ENCODE results near the gene GALNT16.

The GALNT16 gene

DNA sequence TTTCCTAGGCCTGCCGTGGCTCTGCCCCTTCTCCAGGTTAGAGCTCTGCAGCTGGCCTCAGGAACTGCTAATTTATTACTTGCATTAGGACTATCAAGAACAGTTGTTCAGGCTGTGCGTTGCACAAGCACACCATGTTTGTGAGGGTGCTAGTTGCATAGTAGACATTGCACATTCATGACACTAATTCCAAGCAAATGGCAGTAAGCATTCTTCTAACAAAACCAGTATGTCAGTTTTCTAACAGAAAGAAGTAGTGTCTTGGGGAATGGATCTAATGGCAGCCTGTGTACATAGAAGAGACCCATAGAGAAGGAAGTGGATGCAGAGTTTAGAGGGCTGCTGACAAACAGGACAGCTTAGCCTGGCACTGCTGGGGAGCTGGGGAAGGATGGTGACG, 84.2 kb downstream of the GALNT16 start:
- no peak for DNase-seq

DNA sequence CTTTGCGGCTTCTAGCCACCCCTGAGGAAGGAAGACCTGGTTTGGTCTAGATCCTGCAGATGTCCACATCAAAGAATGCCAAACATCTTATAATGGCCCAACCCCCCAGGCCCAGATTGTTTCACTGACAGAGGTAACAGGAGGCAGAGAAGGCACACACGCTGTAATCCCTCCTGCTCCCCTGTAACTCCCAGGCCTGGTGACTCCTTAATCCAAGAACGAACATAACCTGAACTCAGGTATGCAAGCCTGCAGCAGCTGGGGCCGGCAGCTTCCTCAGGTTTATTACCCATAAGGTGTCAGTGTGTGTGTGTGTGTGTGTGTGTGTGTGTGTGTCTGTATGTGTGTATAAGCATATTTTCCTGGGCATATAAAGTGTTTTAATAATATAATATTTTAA, 85.4 kb downstream of the GALNT16 start:
- no peak for DNase-seq

DNA sequence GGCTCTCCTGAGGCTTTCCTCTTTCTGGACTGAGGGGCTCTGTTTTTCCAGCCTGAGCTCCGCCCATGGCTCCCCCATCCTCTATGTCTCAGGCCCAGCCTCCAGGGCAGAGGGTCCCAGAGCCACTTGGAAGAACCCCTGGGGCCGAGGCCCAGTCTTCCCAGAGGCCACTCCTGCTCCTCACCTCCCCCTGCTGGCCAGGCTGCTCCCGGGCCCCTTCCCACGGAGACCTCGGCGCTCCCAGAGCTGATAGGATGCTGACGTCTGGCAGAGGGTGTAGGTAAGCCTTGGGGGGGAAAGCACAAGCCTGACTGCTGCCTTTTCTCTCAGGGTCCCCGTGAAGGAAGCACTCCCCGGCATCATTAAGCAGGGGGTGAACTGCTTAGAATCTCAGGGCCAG, 86.8 kb downstream of the GALNT16 start:
- no peak for DNase-seq

DNA sequence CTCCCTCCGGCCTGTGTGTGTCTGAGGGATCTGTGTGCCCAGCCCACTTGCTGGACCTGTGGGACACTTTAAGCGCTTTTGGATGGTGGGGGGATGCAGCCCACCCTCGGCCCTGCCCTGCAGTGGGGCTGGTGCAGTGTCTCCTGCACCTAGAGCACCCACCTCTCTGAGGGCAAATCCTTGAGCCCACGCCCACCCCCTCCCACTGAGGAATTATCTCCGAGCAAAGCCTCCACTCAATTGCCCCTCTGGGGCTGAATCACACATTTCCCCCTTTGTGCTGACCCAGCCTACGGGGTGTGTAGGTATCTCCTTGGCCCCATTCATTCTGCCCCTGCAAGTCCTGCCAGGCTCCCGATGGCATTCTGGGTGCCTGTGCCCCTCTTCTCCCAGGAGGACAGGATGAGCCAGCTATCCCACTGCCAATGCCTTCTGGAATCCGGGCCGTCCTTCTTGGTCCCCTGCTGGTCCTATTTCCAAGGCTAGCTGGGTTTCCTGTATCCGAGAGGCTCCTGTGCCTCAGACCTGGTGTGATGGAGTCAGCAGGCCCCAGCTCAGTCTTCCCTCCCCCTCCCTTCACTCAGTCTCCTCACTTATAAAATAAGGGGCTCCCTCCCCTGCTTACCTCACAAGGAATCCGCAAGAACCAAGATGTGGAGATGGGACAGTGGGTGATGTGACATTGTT, 89.3 kb downstream of the GALNT16 start:
- no peak for DNase-seq

DNA sequence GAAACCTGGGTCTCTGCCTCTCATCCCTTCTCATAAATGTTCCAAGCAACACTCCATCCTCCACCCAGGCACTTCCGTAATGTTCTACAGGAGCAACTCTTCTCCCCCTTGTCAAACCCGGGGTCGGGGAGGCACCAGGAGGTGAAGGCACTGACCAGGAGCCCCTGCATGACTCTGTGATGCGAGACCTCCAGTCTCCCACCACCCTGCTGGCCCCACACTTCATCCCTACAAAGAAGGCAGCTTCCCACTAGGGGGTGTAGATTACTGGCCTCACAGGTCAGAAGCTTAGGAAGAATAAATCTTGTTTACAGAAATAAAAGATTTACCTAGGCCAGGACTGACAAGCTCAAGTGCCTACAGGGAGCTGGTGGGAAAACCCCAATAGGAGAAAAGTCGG, 90.9 kb downstream of the GALNT16 start:
- no peak for DNase-seq

- DNase-seq: no peak
These were observed 91.4 kb downstream of the GALNT16 start for GRCh38 chr14:69351385-69351784.

DNA sequence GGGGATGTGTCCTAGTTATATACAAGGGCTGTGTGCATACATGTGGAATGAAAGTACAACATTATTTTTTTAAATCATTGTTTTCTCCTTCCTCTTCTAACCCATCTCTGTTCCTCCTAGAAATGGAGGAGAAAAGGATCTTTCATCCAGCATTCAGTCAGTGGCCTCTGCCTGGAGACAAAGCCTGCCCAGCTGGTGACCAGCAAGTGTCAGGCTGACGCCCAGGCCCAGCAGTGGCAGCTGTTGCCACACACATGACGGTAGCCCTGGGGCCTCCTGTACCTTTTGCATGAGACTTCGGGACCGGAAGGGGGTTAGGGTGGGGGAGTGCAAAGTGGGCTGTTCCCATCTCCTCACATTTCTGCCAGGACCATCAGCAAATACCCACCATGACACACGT, 92.0 kb downstream of the GALNT16 start:
- no peak for DNase-seq

GRCh38 chr14:69353168-69353567, 93.2 kb downstream of the GALNT16 start:
- DNase-seq: no peak

DNA sequence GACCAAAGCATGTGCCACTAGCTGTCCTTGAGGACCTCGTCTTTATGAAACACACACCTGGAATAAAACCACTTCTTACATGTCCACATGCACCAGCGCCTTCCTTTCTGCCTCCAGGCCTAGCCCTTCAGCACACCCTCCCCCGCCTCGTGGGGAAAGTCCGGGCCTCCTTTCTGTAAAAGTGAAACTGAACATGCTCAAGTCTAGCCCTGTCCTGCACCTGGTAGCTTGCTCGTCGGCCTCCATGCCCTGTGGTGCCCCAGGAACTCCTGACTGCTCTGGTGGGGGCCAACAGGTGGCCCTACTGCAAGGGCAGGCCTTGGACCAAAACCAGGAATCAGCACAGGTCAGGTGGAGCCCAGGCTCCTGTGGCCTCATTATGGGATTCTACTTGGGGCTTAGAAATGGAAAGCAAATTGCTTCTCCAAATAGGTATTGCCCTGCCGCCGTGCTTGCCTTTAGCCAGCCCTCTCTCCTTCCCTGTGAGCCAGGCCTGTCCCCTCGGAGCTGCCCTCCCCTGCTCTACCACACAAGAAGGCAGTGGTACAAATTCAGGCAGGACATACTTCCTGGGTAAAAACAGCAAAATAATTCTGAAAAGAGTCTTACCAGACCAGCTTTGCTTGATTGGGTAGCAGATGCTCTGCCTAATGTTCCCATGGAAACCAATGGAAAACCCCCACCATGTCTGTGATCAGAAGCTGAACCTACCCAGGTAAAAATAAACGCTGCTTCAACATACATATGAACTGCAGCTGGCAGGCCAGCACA, 94.6 kb downstream of the GALNT16 start:
- DNase-seq: peak; percentile 72

- DNase-seq: no peak
These were observed 95.2 kb downstream of the GALNT16 start for GRCh38 chr14:69355154-69355597.

- no peak for DNase-seq
These were observed 95.8 kb downstream of the GALNT16 start for GRCh38 chr14:69355607-69356281.

DNA sequence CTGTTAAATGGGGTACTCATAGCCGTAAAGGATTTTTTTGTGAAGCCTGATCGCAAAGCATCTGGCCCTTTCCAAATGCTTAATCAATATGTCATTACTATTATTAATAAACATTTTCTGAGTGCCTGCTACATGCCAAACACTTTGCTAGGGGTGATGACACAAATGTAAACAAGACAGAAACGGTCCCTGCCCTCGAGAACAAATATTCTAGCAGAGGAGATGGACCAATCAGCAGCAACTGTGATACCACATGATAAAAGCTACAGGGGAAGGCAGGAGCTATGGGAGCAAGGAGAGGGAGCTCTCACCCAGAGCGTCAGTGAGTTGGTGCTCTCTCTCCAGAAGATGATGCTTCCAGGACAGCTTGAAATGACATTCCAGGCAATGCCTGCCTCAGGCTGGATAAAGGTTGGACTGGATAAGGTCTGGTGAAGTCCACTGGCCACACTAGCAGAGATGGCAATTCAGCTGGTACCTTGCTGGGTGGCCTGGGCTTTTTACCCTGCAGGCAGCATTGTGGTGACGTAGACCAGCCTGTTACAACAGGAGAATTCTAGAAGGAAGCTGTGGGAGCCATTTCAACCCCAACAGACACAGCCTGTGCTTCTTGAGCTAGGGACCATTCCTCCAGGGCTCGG, 97.1 kb downstream of the GALNT16 start:
- DNase-seq: no peak

DNA sequence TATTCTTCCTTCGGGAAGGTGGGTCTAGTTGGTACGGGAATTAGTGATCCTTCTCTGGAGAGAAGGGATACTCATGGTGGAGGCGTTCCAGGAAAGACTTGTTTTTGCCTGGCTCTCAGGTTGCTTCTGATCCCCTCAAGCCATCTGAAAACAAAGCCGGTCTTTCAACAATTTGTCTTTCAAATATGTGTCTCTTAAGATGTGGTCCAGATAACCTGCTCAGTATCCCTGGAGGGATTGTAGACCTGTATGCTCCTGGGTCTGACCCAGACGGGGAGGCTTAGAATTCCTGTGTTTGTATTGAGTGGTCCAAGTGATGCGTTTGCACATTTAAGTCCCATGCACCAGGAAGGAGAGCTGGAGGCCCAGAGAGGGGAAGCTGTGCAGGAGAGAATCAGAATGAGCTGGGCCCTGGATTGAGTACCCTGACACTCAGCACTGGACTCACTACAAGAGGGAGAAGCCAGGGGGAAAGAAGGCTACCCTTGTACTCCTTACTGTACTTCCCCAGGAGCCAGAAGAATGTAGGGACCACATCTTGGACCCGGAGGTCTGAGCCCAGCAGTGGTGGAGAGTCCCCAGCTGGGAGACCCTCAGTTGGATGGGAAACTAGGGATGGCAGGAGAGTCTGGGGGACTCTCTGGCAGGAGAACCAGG, 97.7 kb downstream of the GALNT16 start:
- DNase-seq: no peak

GRCh38 chr14:69358233-69358963, 98.4 kb downstream of the GALNT16 start:
- peak; percentile 23 for DNase-seq

GRCh38 chr14:69358966-69359365, 99.0 kb downstream of the GALNT16 start:
- no peak for DNase-seq

DNA sequence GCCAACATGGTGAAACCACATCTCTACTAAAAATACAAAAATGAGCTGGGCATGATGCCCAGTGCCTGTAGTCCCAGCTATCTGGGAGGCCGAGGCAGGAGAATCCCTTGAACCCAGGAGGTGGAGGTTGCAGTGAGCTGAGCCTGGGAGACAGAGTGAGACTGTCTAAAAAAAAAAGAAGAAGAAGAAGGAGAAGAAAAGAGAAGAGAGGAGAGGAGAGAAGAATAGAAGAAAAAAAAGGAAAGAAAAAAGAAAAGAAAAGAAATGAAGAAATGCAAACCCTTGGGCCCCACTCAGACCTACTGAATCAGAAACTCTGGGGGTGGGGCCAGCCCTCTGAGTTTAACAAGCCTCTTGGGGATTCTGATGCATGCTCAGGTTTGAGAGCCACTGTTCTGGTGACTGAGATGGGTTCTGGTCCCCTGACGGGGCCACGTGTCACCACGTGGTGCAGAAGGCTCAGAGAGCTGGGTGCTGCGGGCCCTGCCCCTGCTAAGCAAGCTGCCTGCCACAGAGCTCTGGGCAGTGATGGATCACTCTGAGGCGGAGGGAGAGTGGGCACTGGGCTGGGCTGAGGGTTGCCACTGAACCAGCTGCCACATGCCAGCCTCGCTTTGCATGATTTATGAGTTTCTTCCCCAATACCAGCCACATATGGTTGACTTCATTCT, 100.6 kb downstream of the GALNT16 start:
- no peak for DNase-seq

DNA sequence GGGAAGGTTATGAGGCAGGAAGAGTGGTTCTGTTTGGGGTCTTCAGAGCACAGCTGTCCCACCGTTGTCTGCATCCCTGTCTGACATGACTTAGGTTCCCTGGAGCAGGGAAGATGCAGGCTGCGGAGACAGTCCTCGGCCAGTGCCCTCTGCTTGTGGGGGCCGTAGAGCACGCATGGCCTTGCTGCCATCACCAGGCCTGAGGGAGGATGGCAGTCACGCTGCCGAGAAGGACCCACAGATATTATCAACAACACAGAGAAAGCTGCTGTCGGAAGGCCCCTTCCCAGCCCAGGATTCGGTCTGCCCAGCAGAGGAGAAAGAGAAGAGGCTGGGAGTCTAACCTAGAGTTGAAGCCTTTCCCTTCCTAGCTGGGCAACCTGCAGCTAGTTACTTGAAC, 103.1 kb downstream of the GALNT16 start:
- no peak for DNase-seq

DNA sequence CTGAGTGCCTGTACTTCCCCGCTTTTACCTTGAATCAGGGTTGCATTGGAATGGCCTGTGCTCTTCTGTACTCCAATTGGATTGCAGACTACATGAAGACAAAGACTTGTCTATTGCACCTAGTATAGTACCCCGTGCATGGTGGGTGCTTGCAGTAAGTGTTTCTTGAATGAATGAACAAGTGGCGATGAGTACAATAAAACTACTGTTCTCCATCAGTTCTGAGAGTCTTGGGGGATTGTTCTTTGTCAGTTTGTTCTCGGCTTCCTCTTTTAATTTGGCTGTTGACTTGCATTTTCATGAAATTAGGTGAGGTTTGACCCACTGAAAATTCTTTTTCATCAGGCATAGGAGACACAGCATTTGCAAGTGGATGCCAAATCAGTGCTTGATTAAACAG, 104.0 kb downstream of the GALNT16 start:
- DNase-seq: no peak

- no peak for DNase-seq
These were observed 104.4 kb downstream of the GALNT16 start for GRCh38 chr14:69364378-69364777.

GRCh38 chr14:69366069-69366468, 106.1 kb downstream of the GALNT16 start:
- no peak for DNase-seq

DNA sequence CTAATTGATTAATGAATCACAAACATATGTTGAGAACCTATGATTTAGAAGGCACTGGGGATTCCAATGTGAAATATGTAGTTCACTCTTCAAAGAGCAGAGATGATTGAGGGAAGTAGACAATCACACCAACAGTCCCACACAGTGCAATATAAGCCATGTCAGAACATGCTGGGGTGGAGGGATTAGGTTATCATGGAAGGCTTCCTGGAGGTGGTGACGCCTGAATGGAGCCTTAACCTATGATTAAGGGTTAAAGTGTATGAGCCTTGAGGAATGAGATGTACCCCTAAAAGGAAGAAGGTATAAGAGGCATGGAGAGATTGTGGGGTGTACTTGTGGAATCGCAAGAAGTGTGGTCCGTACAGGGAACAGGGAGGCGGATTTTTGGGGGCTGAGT, 106.8 kb downstream of the GALNT16 start:
- no peak for DNase-seq

- DNase-seq: no peak
These were observed 108.4 kb downstream of the GALNT16 start for GRCh38 chr14:69368381-69368780.
